Activated T-cell treated with anti-CD3 and anti-CD28 coated beads, Interleukin-2, amount 50 U/mL, for 24 hours (primary cell): ENCODE measurements around the gene CAMK2B.

Experiments used
- DNase-seq: peaks from one replicate; pipeline ENCODE4 v3.0.0-alpha.2; 2020
- H3K27ac Mint-ChIP-seq: 2 replicates; pipeline ENCODE4 v1.8.0; 2020; ENCODE audit warnings: mild to moderate bottlenecking, mixed read lengths
- H3K27me3 Mint-ChIP-seq: 2 replicates; pipeline ENCODE4 v1.8.0; 2020; ENCODE audit warnings: mixed read lengths
- H3K36me3 Mint-ChIP-seq: 2 replicates; pipeline ENCODE4 v1.8.0; 2020; ENCODE audit warnings: low read depth, mixed read lengths
- H3K4me1 Mint-ChIP-seq: 2 replicates; pipeline ENCODE4 v1.8.0; 2020; ENCODE audit warnings: low read depth, mixed read lengths
- H3K4me3 Mint-ChIP-seq: 2 replicates; pipeline ENCODE4 v1.8.0; 2020; ENCODE audit warnings: mild to moderate bottlenecking, moderate library complexity, mixed read lengths
- H3K9me3 Mint-ChIP-seq: 2 replicates; pipeline ENCODE4 v1.8.0; 2020; ENCODE audit warnings: mixed read lengths

CAMK2B gene

GRCh38 chr7:44308596-44309270 is 16.7 kb downstream of the CAMK2B start:
- Mint-ChIP-seq H3K36me3 (no peaks in the 10 kb centered on the region), H3K27ac (no peak overlapping the region), H3K9me3 (no peaks in the 10 kb centered on the region), H3K27me3 (peaks cover 12% of the 10 kb centered on the region), H3K4me3 (no peak overlapping the region), H3K4me1 (peaks cover 8% of the 10 kb centered on the region)
- peak; percentile 28 for DNase-seq

GRCh38 chr7:44307905-44308595 is 17.3 kb downstream of the CAMK2B start:
- Mint-ChIP-seq H3K4me1 (peaks cover 8% of the 10 kb centered on the region), H3K27ac (no peak overlapping the region), H3K27me3 (peaks cover 12% of the 10 kb centered on the region), H3K36me3 (no peaks in the 10 kb centered on the region), H3K4me3 (no peak overlapping the region), H3K9me3 (no peaks in the 10 kb centered on the region)
- peak; percentile 26 for DNase-seq

GRCh38 chr7:44307301-44307900 is 18.0 kb downstream of the CAMK2B start:
- peaks cover 12% of the 10 kb centered on the region for H3K27me3 Mint-ChIP-seq

GRCh38 chr7:44306606-44307005 is 18.8 kb downstream of the CAMK2B start:
- H3K36me3 Mint-ChIP-seq = no peaks in the 10 kb centered on the region
- H3K27me3 Mint-ChIP-seq = peaks cover 9% of the 10 kb centered on the region
- H3K4me3 Mint-ChIP-seq = no peak overlapping the region
- H3K27ac Mint-ChIP-seq = no peak overlapping the region
- H3K9me3 Mint-ChIP-seq = no peaks in the 10 kb centered on the region
- DNase-seq = peak; percentile 15
- H3K4me1 Mint-ChIP-seq = peaks cover 8% of the 10 kb centered on the region

More at GRCh38 chr7:44307301-44307900, 18.0 kb downstream of the CAMK2B start:
- H3K9me3 Mint-ChIP-seq = no peaks in the 10 kb centered on the region
- no peak overlapping the region for H3K4me3 Mint-ChIP-seq
- H3K4me1 Mint-ChIP-seq = peaks cover 8% of the 10 kb centered on the region
- no peaks in the 10 kb centered on the region for H3K36me3 Mint-ChIP-seq
- H3K27ac Mint-ChIP-seq = no peak overlapping the region
- peak; percentile 39 for DNase-seq

- Mint-ChIP-seq H3K36me3 (no peaks in the 10 kb centered on the region), H3K9me3 (no peaks in the 10 kb centered on the region), H3K27ac (no peak overlapping the region), H3K27me3 (peaks cover 9% of the 10 kb centered on the region), H3K4me3 (no peak overlapping the region), H3K4me1 (peaks cover 8% of the 10 kb centered on the region)
- peak; percentile 20 for DNase-seq
Observed at GRCh38 chr7:44305564-44306507, 19.6 kb downstream of the CAMK2B start.

GRCh38 chr7:44294325-44295069 is 30.9 kb downstream of the CAMK2B start:
- no peak overlapping the region for H3K27ac Mint-ChIP-seq
- no peaks in the 10 kb centered on the region for H3K4me1 Mint-ChIP-seq
- DNase-seq = peak; percentile 13
- H3K4me3 Mint-ChIP-seq = no peak overlapping the region
- H3K36me3 Mint-ChIP-seq = no peaks in the 10 kb centered on the region
- H3K9me3 Mint-ChIP-seq = no peaks in the 10 kb centered on the region
- H3K27me3 Mint-ChIP-seq = peaks cover 58% of the 10 kb centered on the region

GRCh38 chr7:44293561-44294324 is 31.7 kb downstream of the CAMK2B start:
- Mint-ChIP-seq H3K27ac (no peak overlapping the region), H3K9me3 (no peaks in the 10 kb centered on the region), H3K4me3 (no peak overlapping the region), H3K36me3 (no peaks in the 10 kb centered on the region), H3K27me3 (peaks cover 58% of the 10 kb centered on the region), H3K4me1 (no peaks in the 10 kb centered on the region)
- DNase-seq = peak; percentile 12

GRCh38 chr7:44292876-44293560 is 32.4 kb downstream of the CAMK2B start:
- Mint-ChIP-seq H3K4me1 (no peaks in the 10 kb centered on the region), H3K27me3 (peaks cover 53% of the 10 kb centered on the region), H3K4me3 (no peak overlapping the region), H3K9me3 (no peaks in the 10 kb centered on the region), H3K27ac (no peak overlapping the region), H3K36me3 (no peaks in the 10 kb centered on the region)
- DNase-seq = no peak

GRCh38 chr7:44292420-44292817 is 33.0 kb downstream of the CAMK2B start:
- H3K36me3 Mint-ChIP-seq = no peaks in the 10 kb centered on the region
- no peak for DNase-seq
- H3K9me3 Mint-ChIP-seq = no peaks in the 10 kb centered on the region
- no peak overlapping the region for H3K27ac Mint-ChIP-seq
- H3K4me3 Mint-ChIP-seq = no peak overlapping the region
- H3K27me3 Mint-ChIP-seq = peaks cover 52% of the 10 kb centered on the region
- no peaks in the 10 kb centered on the region for H3K4me1 Mint-ChIP-seq

- H3K27me3 Mint-ChIP-seq = peaks cover 48% of the 10 kb centered on the region
- H3K4me1 Mint-ChIP-seq = no peaks in the 10 kb centered on the region
- peak; percentile 7 for DNase-seq
- no peak overlapping the region for H3K4me3 Mint-ChIP-seq
- H3K27ac Mint-ChIP-seq = no peak overlapping the region
- no peaks in the 10 kb centered on the region for H3K9me3 Mint-ChIP-seq
- H3K36me3 Mint-ChIP-seq = no peaks in the 10 kb centered on the region
Observed at GRCh38 chr7:44291733-44292419, 33.5 kb downstream of the CAMK2B start.

GRCh38 chr7:44291066-44291732 is 34.2 kb downstream of the CAMK2B start:
- peaks cover 48% of the 10 kb centered on the region for H3K27me3 Mint-ChIP-seq
- peak; percentile 21 for DNase-seq
- H3K36me3 Mint-ChIP-seq = no peaks in the 10 kb centered on the region
- H3K27ac Mint-ChIP-seq = no peak overlapping the region
- no peaks in the 10 kb centered on the region for H3K9me3 Mint-ChIP-seq
- no peaks in the 10 kb centered on the region for H3K4me1 Mint-ChIP-seq
- H3K4me3 Mint-ChIP-seq = no peak overlapping the region

GRCh38 chr7:44290252-44290620 is 35.2 kb downstream of the CAMK2B start:
- H3K4me3 Mint-ChIP-seq = no peak overlapping the region
- H3K36me3 Mint-ChIP-seq = no peaks in the 10 kb centered on the region
- peaks cover 39% of the 10 kb centered on the region for H3K27me3 Mint-ChIP-seq
- H3K9me3 Mint-ChIP-seq = no peaks in the 10 kb centered on the region
- no peaks in the 10 kb centered on the region for H3K4me1 Mint-ChIP-seq
- DNase-seq = peak; percentile 8
- no peak overlapping the region for H3K27ac Mint-ChIP-seq
